HL-60 (cell line): Measurements from ENCODE around the gene FXR2.

Experiments
- DNase-seq, 2 experiments: peaks; one replicate each; pipeline ENCODE4 v3.0.0-alpha.2; 2010 to 2020; ENCODE audit warnings: low read depth in 1 of 2, low spot score in 1 of 2
- H3K27ac ChIP-seq: fragments of 250-450 bp; sonication (Bioruptor Pico); replicated peaks from 2 replicates; pipeline ENCODE4 v1.5.1; 2020; ENCODE audit warnings: mild to moderate bottlenecking, moderate library complexity
- H3K27me3 ChIP-seq: fragments of 250-450 bp; sonication (Bioruptor Pico); 2 replicates; pipeline ENCODE4 v1.5.1; 2021; ENCODE audit warnings: mild to moderate bottlenecking, moderate library complexity; ENCODE audit not compliant: insufficient read depth, poor library complexity, severe bottlenecking
- H3K4me3 ChIP-seq: replicated peaks from 2 replicates; pipeline ENCODE4 v1.5.1; 2011; ENCODE audit warnings: mild to moderate bottlenecking, control low read depth, low read length; ENCODE audit not compliant: insufficient read depth
- GABPA ChIP-seq: IDR thresholded peaks from 2 replicates; pipeline ENCODE4 v1.6.1; 2012; ENCODE audit warnings: low read depth
- POLR2AphosphoS5 ChIP-seq: IDR thresholded peaks from 2 replicates; pipeline ENCODE4 v1.6.1; 2012; ENCODE audit warnings: low read depth
- SPI1 ChIP-seq: IDR thresholded peaks from 2 replicates; pipeline ENCODE4 v1.6.1; 2012; ENCODE audit warnings: low read depth, mild to moderate bottlenecking, borderline replicate concordance
- TF ChIP-seq, protein P1 (sequence below): IDR thresholded peaks from one replicate; pipeline ENCODE4 v1.5.1; 2011; ENCODE audit warnings: low read length, control low read depth, inconsistent platforms; ENCODE audit not compliant: insufficient read depth
- TF ChIP-seq, protein P2 (sequence below): IDR thresholded peaks from 2 replicates; pipeline ENCODE4 v1.6.1; 2012; ENCODE audit warnings: low read depth; ENCODE audit not compliant: insufficient replicate concordance

FXR2 gene

DNA sequence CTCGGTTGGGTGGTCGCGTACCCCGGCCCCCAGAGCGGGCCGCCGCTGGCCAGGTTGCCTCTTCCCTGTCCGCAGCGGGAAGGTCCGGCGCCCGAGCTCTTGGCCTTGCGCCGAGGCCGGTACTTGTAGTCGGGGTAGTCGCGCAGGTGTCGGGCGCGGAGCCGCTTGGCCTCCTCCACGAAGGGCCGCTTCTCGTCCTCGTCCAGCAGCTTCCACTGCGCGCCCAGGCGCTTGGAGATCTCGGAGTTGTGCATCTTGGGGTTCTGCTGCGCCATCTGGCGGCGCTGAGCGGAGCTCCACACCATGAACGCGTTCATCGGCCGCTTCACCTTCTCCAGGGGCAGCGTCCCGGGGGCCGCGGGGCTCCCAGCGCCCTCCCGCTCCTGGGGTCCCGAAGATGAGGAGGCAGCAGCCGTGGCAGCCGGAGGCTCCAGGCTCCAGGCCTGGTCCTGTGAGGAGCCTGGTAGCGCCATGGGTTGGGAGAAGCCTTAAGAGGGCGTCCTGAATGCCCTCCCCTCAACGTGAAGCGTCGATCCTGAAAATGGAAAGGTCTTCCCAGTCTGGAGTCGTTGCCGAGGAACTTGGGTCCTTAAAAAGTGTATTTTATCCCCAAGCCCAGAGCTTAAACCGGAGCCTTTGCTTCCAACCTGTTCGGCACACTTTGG lies 25.4 kb downstream of the FXR2 start:
- Histone ChIP-seq H3K27me3 (no peaks in the 10 kb centered on the region), H3K4me3 (no peak overlapping the region), H3K27ac (no peak overlapping the region)
- DNase-seq = no peak
- TF ChIP-seq, protein P1, sequence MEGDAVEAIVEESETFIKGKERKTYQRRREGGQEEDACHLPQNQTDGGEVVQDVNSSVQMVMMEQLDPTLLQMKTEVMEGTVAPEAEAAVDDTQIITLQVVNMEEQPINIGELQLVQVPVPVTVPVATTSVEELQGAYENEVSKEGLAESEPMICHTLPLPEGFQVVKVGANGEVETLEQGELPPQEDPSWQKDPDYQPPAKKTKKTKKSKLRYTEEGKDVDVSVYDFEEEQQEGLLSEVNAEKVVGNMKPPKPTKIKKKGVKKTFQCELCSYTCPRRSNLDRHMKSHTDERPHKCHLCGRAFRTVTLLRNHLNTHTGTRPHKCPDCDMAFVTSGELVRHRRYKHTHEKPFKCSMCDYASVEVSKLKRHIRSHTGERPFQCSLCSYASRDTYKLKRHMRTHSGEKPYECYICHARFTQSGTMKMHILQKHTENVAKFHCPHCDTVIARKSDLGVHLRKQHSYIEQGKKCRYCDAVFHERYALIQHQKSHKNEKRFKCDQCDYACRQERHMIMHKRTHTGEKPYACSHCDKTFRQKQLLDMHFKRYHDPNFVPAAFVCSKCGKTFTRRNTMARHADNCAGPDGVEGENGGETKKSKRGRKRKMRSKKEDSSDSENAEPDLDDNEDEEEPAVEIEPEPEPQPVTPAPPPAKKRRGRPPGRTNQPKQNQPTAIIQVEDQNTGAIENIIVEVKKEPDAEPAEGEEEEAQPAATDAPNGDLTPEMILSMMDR = no peak
- TF ChIP-seq SPI1 (no peak), GABPA (no peak), POLR2AphosphoS5 (no peak)
- TF ChIP-seq, protein P2, sequence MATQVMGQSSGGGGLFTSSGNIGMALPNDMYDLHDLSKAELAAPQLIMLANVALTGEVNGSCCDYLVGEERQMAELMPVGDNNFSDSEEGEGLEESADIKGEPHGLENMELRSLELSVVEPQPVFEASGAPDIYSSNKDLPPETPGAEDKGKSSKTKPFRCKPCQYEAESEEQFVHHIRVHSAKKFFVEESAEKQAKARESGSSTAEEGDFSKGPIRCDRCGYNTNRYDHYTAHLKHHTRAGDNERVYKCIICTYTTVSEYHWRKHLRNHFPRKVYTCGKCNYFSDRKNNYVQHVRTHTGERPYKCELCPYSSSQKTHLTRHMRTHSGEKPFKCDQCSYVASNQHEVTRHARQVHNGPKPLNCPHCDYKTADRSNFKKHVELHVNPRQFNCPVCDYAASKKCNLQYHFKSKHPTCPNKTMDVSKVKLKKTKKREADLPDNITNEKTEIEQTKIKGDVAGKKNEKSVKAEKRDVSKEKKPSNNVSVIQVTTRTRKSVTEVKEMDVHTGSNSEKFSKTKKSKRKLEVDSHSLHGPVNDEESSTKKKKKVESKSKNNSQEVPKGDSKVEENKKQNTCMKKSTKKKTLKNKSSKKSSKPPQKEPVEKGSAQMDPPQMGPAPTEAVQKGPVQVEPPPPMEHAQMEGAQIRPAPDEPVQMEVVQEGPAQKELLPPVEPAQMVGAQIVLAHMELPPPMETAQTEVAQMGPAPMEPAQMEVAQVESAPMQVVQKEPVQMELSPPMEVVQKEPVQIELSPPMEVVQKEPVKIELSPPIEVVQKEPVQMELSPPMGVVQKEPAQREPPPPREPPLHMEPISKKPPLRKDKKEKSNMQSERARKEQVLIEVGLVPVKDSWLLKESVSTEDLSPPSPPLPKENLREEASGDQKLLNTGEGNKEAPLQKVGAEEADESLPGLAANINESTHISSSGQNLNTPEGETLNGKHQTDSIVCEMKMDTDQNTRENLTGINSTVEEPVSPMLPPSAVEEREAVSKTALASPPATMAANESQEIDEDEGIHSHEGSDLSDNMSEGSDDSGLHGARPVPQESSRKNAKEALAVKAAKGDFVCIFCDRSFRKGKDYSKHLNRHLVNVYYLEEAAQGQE = no peak

DNA sequence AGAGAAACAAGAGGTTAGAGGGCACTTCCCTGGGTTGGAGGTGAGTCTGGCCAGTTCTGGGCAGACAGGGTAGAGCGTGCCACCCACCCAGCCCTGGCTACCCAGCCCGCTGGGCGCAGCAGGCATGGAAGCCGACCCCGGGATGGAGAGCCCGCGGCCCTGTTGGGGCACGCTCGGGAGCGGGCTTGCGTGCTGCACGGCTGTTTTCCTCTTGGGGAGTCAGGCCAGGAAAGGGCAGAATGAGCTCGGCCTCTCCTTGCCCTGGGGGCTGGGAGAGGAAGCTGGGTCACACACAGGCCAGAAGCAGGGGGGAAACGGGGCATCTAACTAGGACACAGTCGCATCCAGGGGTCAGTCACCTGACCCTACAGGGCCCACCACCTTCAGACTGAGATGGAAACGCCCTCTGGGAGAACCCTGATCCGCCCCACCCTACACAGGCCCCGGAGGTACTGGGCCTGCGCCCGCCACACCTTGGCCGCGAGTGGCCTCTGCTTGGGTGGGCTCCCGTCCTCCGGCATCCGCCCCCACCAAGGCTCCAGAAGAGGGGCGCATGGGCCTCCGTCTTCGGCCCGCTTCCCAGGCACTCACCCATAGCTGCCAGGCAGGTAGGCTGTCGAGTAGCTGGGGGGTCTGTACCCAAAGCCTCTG lies 26.0 kb downstream of the FXR2 start:
- H3K27ac ChIP-seq = peak overlapping the region; percentile 63
- TF ChIP-seq, protein P2 = no peak
- TF ChIP-seq, protein P1 = no peak
- TF ChIP-seq SPI1 (no peak), POLR2AphosphoS5 (no peak), GABPA (no peak)
- H3K27me3 ChIP-seq = no peaks in the 10 kb centered on the region
- peak in 1 of 2 experiments; percentile 0 for DNase-seq
- H3K4me3 ChIP-seq = no peak overlapping the region

DNA sequence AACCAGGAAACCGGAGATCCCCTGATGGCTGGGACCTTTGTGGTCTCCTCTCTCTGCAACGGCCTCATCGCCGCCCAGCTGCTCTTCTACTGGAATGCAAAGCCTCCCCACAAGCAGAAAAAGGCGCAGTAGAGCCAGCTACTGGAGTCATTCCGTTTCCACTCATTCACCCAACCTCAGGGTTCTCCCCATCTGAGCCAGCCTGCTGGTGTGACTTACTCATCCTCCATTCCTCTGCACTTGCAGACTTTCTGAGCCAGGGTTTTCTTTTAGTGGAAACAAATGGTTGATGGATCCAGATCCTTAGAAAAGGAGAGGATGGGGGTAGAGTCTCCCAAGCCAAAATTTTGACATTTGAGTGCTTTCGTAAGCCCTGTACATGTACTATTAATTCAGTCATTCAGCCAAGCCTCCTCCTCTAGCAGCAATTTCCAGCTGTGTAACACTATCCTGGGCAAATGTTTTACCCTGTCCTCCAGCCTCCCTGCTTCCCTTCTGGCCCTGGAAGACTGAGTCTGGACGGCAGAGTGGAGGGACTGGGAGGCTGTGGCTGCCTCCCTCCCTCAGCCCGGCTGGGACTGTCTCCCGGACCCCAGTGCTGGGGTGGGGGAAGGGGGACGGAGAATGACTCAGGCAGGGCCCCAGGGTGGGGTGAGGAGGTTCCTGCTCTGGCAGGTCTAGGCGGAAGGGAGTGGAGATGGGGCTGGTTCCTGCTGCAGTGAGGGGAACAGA lies 27.1 kb downstream of the FXR2 start:
- TF ChIP-seq, protein P2 = no peak
- TF ChIP-seq, protein P1 = no peak
- TF ChIP-seq SPI1 (no peak), GABPA (no peak), POLR2AphosphoS5 (no peak)
- peak in 1 of 2 experiments; percentile 58 for DNase-seq
- H3K27me3 ChIP-seq = no peaks in the 10 kb centered on the region
- H3K27ac ChIP-seq = peak overlapping the region; percentile 63
- H3K4me3 ChIP-seq = no peak overlapping the region
